ENCODE measurements around the gene ELFN1.
A peak's percentile ranks its signal among the peaks of the same experiment; 100 is the strongest.

The ELFN1 gene

DNA sequence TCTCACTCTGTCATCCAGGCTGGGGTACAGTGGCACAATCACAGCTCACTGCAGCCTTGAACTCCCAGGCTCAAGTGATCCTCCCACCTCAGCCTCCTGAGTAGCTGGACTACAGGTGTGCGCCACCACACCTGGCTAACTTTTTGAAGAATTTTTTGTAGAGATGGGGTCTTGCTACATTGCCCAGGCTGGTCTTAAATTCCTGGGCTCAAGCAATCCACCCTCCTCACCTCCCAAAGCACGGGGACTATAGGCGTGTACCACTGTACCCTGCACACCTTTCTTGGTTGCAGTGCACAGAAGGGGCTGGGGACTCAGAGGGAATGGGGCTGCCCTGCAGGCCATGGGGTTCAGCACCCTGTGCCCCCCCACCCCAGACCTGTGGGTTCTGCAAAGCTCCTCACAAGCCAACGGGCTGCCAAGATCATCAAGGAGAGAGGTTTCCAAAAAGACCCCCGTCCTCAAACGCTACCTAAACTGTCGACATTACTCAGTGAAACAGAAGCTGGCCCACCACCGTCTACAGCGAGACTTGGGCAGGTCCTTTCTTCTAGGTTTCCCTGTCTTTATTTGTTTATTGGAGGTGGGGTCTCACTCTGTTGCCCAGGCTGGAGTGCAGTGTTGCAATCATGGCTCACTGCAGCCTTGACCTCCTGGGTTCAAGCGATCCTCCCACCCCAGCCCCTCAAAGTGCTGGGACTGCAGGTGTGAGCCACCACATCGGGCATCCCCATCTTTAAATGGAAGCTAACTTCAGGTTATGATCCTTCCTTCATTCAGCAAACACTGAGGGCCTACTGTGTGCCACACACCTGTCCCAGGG is 26.6 kb upstream of the ELFN1 start:
- DNase-seq, result no peak

DNA sequence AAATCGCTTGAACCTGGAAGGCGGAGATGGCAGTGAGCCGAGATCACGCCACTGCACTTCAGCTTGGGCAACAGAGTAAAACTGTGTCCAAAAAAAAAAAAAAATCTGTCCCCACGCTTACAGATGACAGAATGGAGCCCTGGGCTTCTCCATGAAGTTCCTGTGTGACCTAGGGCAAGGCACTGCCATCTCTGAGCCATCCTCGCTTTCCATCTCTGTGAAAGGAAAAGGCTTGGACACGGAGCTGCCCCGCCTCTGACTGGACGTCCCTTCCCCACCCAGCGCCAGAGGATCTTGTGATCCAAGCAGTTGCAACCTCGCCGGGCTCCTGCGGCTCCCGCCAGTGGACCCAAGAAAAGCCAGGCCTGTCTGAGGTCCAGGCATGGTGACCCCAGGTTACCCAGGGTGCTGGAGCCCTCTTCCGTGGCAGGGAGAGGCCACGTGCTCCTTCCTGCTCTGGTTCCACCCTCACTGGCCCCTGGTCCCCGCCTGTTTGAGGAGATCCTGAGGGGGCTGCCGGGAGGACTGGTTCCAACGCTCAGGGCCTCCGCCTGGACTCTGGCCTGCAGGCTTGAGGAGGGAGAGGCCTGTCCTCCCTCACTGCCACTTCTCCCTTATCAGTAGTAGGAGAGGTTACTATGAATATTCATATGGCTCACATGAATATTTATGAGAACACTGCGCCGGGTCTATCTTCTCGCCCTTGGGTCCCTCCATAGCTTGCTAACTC is 25.6 kb upstream of the ELFN1 start:
- DNase-seq, result no peak

DNA sequence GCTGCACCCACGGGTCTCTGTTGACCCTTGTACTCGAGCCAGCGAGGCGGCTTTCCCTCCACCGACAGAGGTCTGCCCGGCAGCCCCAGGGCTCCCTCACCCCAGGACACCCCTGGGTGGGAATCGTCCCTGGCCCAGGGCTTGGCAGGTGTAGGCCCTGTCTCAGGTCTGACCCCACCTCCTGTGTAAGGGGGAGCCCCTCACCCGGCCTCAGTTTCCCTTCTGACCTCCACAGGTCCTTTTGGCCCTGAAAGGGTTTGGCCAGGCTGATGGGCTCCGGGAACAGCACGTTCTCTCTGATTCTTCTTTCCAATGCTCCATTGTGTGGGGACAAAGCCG is 25.0 kb upstream of the ELFN1 start:
- DNase-seq, result no peak

GRCh38 chr7:1645476-1645875 is 24.6 kb upstream of the ELFN1 start:
- no peak for DNase-seq

- DNase-seq, result no peak
These were observed 23.7 kb upstream of the ELFN1 start for GRCh38 chr7:1646391-1646790.

- peak; percentile 49 for DNase-seq
These were observed 22.9 kb upstream of the ELFN1 start for GRCh38 chr7:1646957-1647891.

DNA sequence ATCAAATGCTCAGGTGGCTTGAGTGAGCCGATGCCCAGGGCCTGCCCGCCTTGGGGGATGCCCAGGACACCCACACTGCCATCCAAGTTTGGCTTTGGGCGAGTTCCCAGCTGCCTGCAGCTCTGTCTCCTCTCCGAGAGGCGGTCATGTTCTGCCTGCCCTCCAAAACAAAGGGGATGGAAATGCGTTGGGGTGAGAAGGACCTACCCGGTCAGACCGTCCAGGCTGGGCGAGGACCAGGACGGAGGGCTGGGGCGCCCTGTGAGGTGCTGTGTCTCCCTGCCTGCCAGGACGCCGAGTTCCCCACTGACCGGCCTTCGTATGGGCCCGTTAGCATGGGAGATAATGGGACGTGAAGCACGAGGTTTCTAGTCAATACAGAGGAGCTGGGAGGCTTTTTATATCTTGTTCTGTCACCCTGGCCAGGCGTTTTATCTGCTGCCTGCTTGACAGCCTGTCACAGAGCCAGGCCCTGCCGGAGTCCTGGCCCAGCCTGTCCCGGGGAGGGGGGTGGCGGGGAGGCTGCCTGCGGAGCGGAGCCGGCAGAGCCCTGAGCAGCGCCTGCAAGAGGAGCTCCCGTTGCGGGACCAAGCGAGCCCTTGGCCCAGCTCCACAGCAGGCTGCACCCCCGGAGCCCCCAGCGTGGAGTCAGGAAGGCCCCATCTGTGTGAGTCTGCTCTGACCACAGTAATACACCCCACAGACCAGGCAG is 22.0 kb upstream of the ELFN1 start:
- no peak for DNase-seq

DNA sequence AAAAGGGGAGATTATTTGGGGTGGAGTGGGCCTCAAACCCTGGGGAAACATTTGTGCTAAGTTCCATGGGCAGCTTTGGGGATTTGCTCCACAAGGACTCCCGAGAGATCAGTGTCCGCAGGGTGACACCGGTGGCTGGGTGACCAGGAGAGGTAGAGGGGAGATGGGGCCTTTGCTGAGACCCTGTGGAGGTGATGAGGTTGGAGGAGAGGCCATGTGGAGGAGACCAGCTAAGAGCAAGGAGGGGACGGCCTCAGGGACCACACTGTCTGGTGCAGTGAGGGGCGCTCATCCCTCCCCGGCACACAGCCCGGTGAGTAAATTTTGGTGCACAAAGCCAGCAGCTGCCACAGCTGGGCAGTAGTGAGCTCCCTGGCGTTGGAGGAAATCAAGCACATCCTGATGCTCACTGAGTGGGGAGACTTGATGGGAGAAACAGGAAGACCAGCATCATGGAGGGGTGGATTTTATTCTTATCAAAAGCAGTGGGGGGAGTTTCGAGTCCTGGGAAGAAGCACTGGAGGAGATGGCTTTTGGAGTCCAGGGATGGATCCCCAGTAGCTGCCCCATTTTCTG is 20.2 kb upstream of the ELFN1 start:
- no peak for DNase-seq

GRCh38 chr7:1650363-1651030 is 19.6 kb upstream of the ELFN1 start:
- DNase-seq, result no peak

DNA sequence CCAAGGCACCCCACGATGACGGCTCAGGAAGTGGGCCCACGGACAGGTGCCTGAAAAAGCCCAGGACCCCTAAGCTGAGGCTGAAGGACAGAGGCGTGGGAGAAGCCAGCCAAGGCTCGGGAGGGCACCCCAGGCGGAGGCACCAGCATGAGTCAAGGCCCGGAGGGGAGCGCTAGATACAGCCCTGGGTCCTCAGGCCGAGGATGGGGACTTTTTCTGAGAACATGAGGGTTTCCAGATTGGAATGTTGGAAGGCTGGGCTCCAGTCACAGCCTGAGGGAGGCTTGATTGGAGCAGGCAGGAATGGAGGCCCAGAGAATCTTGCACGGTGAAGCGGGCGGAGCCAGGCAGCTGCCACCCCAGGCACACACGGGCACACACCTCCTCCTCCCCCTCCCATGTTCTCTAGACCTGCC is 19.0 kb upstream of the ELFN1 start:
- no peak for DNase-seq

- DNase-seq, result no peak
These were observed 18.2 kb upstream of the ELFN1 start for GRCh38 chr7:1651891-1652290.

GRCh38 chr7:1653500-1653899 is 16.6 kb upstream of the ELFN1 start:
- no peak for DNase-seq

DNA sequence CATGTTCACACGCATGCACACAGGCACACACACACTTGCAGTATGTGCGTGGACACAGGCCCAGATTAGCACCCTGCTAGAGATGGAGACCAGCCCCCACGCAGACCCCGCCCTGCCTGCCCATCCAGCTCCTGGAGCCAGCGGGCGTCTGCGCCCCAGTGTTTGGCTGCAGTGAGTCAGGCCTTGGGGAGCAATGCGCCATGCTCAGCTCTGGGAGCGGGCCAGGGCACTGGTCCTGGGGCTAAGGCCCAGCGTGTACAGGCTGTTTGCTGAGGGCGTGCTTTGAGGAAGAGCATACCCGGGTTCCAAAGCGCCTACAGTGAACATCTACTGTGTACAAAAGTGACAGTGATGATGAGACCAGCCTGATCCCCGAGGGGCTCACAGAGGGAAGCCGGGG is 16.0 kb upstream of the ELFN1 start:
- DNase-seq, result no peak

DNA sequence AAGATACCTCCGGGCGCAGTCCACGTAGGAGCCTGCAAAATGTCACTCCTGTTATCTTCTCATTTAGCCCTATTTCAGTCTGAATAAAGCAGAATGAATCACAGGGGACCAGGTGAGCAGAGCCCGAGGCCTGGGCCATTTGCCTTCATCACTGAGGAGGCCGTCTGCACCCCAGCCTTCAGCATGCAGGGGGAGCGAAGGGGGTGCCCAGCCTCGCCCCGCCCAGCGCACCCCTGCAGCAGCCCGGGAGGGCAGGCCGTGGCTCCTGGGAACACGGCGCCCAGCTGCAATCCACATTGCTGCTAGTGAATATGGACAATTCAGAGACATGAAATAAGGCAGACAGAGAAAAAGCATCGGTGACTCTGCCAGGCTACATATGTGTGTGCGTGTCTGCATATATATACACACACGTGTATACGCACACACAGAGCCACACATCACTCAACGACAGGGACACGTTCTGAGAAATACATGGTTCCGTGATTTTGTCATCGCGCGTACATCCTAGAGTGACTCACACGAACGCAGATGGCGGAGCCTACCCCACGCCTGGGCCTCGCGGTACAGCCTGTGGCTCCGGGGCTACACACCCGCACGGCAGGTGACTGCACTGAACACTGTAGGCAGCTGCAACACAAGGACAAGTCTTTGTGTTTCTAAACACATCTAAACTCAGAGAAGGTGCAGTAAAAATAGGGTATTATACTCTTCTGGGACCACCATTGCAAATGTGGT is 15.2 kb upstream of the ELFN1 start:
- DNase-seq, result no peak

- no peak for DNase-seq
These were observed 10.4 kb upstream of the ELFN1 start for GRCh38 chr7:1659696-1660095.

GRCh38 chr7:1661461-1661860 is 8.6 kb upstream of the ELFN1 start:
- DNase-seq, result no peak

GRCh38 chr7:1662101-1662500 is 8.0 kb upstream of the ELFN1 start:
- DNase-seq, result no peak

DNA sequence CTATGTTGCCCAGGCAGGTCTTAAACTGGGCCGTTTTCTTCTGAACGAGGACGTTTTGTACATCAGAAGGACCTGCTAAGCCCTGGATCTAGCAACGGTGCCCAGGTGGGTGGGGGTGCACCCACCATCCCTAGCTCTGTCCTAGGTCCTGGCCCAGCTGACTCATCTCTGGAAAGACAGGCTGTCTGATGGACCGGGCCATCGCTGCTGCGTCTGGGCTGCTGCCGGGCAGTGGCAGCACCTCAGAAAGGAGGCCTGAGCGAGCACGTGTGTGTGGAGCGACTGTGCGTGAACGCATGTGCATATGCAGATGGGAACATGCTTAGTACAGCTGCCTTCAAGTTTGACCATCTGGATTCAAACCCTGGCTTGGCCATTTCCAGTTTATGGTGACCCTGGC is 7.3 kb upstream of the ELFN1 start:
- no peak for DNase-seq

GRCh38 chr7:1663223-1663622 is 6.9 kb upstream of the ELFN1 start:
- no peak for DNase-seq

- DNase-seq, result no peak
These were observed 6.0 kb upstream of the ELFN1 start for GRCh38 chr7:1663857-1664651.
